NT2/D1 (cell line): ENCODE results near the gene ADGRD1.

Experiments used
- DNase-seq: peaks from one replicate; pipeline ENCODE4 v3.0.0-alpha.2; 2011; ENCODE audit warnings: low read depth, low spot score
- H3K27me3 ChIP-seq: 2 replicates; pipeline ENCODE4 v1.6.0; 2011; ENCODE audit warnings: mild to moderate bottlenecking; ENCODE audit not compliant: insufficient read length, insufficient read depth
- H3K36me3 ChIP-seq: 2 replicates; pipeline ENCODE4 v1.6.1; 2011; ENCODE audit warnings: mild to moderate bottlenecking, low read length, mixed read lengths; ENCODE audit not compliant: insufficient read depth, insufficient read length
- H3K4me1 ChIP-seq: 2 replicates; pipeline ENCODE4 v1.5.1; 2011; ENCODE audit not compliant: insufficient read depth, insufficient read length
- H3K4me3 ChIP-seq: 2 replicates; pipeline ENCODE4 v1.5.1; 2011; ENCODE audit warnings: low read depth; ENCODE audit not compliant: insufficient read length
- H3K9ac ChIP-seq: 2 replicates; pipeline ENCODE4 v1.6.0; 2011; ENCODE audit warnings: low read depth; ENCODE audit not compliant: insufficient read length
- H3K9me3 ChIP-seq: 2 replicates; pipeline ENCODE4 v1.5.1; 2011; ENCODE audit warnings: mild to moderate bottlenecking, low read length; ENCODE audit not compliant: insufficient read depth
- SUZ12 ChIP-seq: IDR thresholded peaks from 2 replicates; pipeline ENCODE4 v1.6.1; 2011; ENCODE audit not compliant: insufficient read length, insufficient read depth; ENCODE audit errors: extremely low read depth
- YY1 ChIP-seq: IDR thresholded peaks from 2 replicates; pipeline ENCODE4 v1.6.1; 2011; ENCODE audit not compliant: insufficient read length, insufficient read depth
- ZNF274 ChIP-seq: IDR thresholded peaks from 2 replicates; pipeline ENCODE4 v1.6.1; 2011; ENCODE audit warnings: mild to moderate bottlenecking, low read depth, low read length

ADGRD1 gene

GRCh38 chr12:131034631-131035244, 81.0 kb downstream of the ADGRD1 start:
- no peak for TF ChIP-seq YY1
- Histone ChIP-seq H3K9ac (no peak overlapping the region), H3K9me3 (peaks cover 13% of the 10 kb centered on the region; the same call in 1 of the 2 replicates), H3K36me3 (no peaks in the 10 kb centered on the region), H3K4me3 (no peak overlapping the region), H3K4me1 (peaks cover 18% of the 10 kb centered on the region), H3K27me3 (no peaks in the 10 kb centered on the region)
- DNase-seq, result no peak

- Histone ChIP-seq H3K27me3 (no peaks in the 10 kb centered on the region), H3K4me3 (no peak overlapping the region), H3K36me3 (no peaks in the 10 kb centered on the region), H3K4me1 (peaks cover 18% of the 10 kb centered on the region), H3K9me3 (peaks cover 13% of the 10 kb centered on the region; the same call in 1 of the 2 replicates), H3K9ac (no peak overlapping the region)
- DNase-seq, result no peak
- TF ChIP-seq SUZ12 (no peak), ZNF274 (no peak), YY1 (no peak)
These were observed 81.6 kb downstream of the ADGRD1 start for GRCh38 chr12:131035245-131035681.

GRCh38 chr12:131038159-131038558, 84.5 kb downstream of the ADGRD1 start:
- DNase-seq, result no peak
- Histone ChIP-seq H3K36me3 (no peaks in the 10 kb centered on the region), H3K27me3 (no peaks in the 10 kb centered on the region), H3K4me1 (peaks cover 8% of the 10 kb centered on the region), H3K9ac (no peak overlapping the region), H3K9me3 (peaks cover 13% of the 10 kb centered on the region; the same call in 1 of the 2 replicates), H3K4me3 (no peak overlapping the region)
- no peak for TF ChIP-seq YY1
- TF ChIP-seq SUZ12, result no peak
- TF ChIP-seq ZNF274, result no peak

GRCh38 chr12:131038961-131039950, 85.5 kb downstream of the ADGRD1 start:
- H3K4me1 ChIP-seq, result peaks cover 8% of the 10 kb centered on the region
- no peak overlapping the region for H3K4me3 ChIP-seq
- peak overlapping the region; percentile 22 for H3K9ac ChIP-seq
- TF ChIP-seq ZNF274, result no peak
- no peak for TF ChIP-seq YY1
- no peak for TF ChIP-seq SUZ12
- H3K9me3 ChIP-seq, result peaks cover 13% of the 10 kb centered on the region; the same call in 1 of the 2 replicates
- no peak for DNase-seq
- no peaks in the 10 kb centered on the region for H3K27me3 ChIP-seq
- no peaks in the 10 kb centered on the region for H3K36me3 ChIP-seq

- H3K4me3 ChIP-seq, result no peak overlapping the region
- no peak for DNase-seq
- H3K9me3 ChIP-seq, result peaks cover 13% of the 10 kb centered on the region; the same call in 1 of the 2 replicates
- no peaks in the 10 kb centered on the region for H3K4me1 ChIP-seq
- H3K9ac ChIP-seq, result no peak overlapping the region
- no peaks in the 10 kb centered on the region for H3K27me3 ChIP-seq
- no peaks in the 10 kb centered on the region for H3K36me3 ChIP-seq
- no peak for TF ChIP-seq SUZ12
- TF ChIP-seq YY1, result no peak
- no peak for TF ChIP-seq ZNF274
These were observed 86.8 kb downstream of the ADGRD1 start for GRCh38 chr12:131040491-131040890.

- no peak overlapping the region for H3K4me3 ChIP-seq
- no peak overlapping the region for H3K9ac ChIP-seq
- H3K27me3 ChIP-seq, result no peaks in the 10 kb centered on the region
- DNase-seq, result no peak
- peaks cover 8% of the 10 kb centered on the region; the same call in 1 of the 2 replicates for H3K9me3 ChIP-seq
- TF ChIP-seq ZNF274, result no peak
- no peak for TF ChIP-seq SUZ12
- TF ChIP-seq YY1, result no peak
- no peaks in the 10 kb centered on the region for H3K4me1 ChIP-seq
- H3K36me3 ChIP-seq, result no peaks in the 10 kb centered on the region
These were observed 87.7 kb downstream of the ADGRD1 start for GRCh38 chr12:131041216-131041967.
